Activated CD4-positive, alpha-beta T cell treated with anti-CD3 and anti-CD28 coated beads for 48 hours (primary cell): ENCODE data around the gene PID1.
"Not testable (repeated sequence)": the region's sequence is repeated elsewhere in the genome, so short reads cannot be mapped to it uniquely, and the experiment has no call there.

Experiments used
- DNase-seq: peaks from one replicate; pipeline ENCODE4 v3.0.0-alpha.2; 2020

Gene PID1

GRCh38 chr2:229104025-229104424 lies 167.1 kb downstream of the PID1 start:
- no peak for DNase-seq

GRCh38 chr2:229101314-229101713 lies 169.8 kb downstream of the PID1 start:
- DNase-seq: no peak

- DNase-seq: no peak
Measured at GRCh38 chr2:229099231-229099630, 171.9 kb downstream of the PID1 start.

GRCh38 chr2:229098801-229099200 lies 172.3 kb downstream of the PID1 start:
- no peak for DNase-seq

GRCh38 chr2:229096409-229097066 lies 174.5 kb downstream of the PID1 start:
- DNase-seq: no peak

- no peak for DNase-seq
Measured at GRCh38 chr2:229095472-229095871, 175.6 kb downstream of the PID1 start.

GRCh38 chr2:229090225-229090624 lies 180.9 kb downstream of the PID1 start:
- DNase-seq: no peak

- no peak for DNase-seq
Measured at GRCh38 chr2:229089776-229090175, 181.3 kb downstream of the PID1 start.

- DNase-seq: no peak
Measured at GRCh38 chr2:229088966-229089700, 182.0 kb downstream of the PID1 start.

- no peak for DNase-seq
Measured at GRCh38 chr2:229088517-229088913, 182.6 kb downstream of the PID1 start.

GRCh38 chr2:229087843-229088516 lies 183.1 kb downstream of the PID1 start:
- DNase-seq: no peak

GRCh38 chr2:229087267-229087666 lies 183.8 kb downstream of the PID1 start:
- no peak for DNase-seq

GRCh38 chr2:229085439-229085838 lies 185.6 kb downstream of the PID1 start:
- no peak for DNase-seq

GRCh38 chr2:229084447-229084846 lies 186.6 kb downstream of the PID1 start:
- DNase-seq: no peak

- no peak for DNase-seq
Measured at GRCh38 chr2:229083606-229084340, 187.3 kb downstream of the PID1 start.

GRCh38 chr2:229081411-229081810 lies 189.7 kb downstream of the PID1 start:
- no peak for DNase-seq

GRCh38 chr2:229080172-229080571 lies 190.9 kb downstream of the PID1 start:
- DNase-seq: no peak

- not testable (repeated sequence) for DNase-seq
Measured at GRCh38 chr2:229076886-229077285, 194.2 kb downstream of the PID1 start.

GRCh38 chr2:229073935-229074334 lies 197.2 kb downstream of the PID1 start:
- no peak for DNase-seq

GRCh38 chr2:229071292-229071976 lies 199.7 kb downstream of the PID1 start:
- no peak for DNase-seq

- DNase-seq: no peak
Measured at GRCh38 chr2:229066121-229066715, 204.9 kb downstream of the PID1 start.

GRCh38 chr2:229064749-229065148 lies 206.3 kb downstream of the PID1 start:
- DNase-seq: no peak
